HG03571 (cell line): ENCODE results near the gene DRD4.
"Not testable (repeated sequence)": the region's sequence is repeated elsewhere in the genome, so short reads cannot be mapped to it uniquely, and the experiment has no call there.

Source experiments
- ATAC-seq: cut with Tn5 transposase; IDR thresholded peaks from one replicate; pipeline ENCODE4 v1.9.1; 2021; ENCODE audit not compliant: unreplicated experiment

Gene DRD4

GRCh38 chr11:673866-674265 is 36.8 kb downstream of the DRD4 start:
- no peak for ATAC-seq

- no peak for ATAC-seq
These were observed 37.3 kb downstream of the DRD4 start for GRCh38 chr11:674406-674805.

- no peak for ATAC-seq
These were observed 41.2 kb downstream of the DRD4 start for GRCh38 chr11:678297-678696.

GRCh38 chr11:679271-680207 is 42.5 kb downstream of the DRD4 start:
- ATAC-seq = no peak

GRCh38 chr11:680476-680875 is 43.4 kb downstream of the DRD4 start:
- ATAC-seq = no peak

- no peak for ATAC-seq
These were observed 43.9 kb downstream of the DRD4 start for GRCh38 chr11:680970-681369.

- no peak for ATAC-seq
These were observed 49.6 kb downstream of the DRD4 start for GRCh38 chr11:686451-687243.

GRCh38 chr11:687751-688150 is 50.7 kb downstream of the DRD4 start:
- no peak for ATAC-seq

GRCh38 chr11:688681-689080 is 51.6 kb downstream of the DRD4 start:
- ATAC-seq = no peak

- no peak for ATAC-seq
These were observed 52.6 kb downstream of the DRD4 start for GRCh38 chr11:689625-690024.

GRCh38 chr11:690244-690643 is 53.2 kb downstream of the DRD4 start:
- ATAC-seq = not testable (repeated sequence)
